GM12878 (cell line): ENCODE results near the gene XAGE3. TPM values are rescaled to one million over a fixed set of nuclear protein-coding genes. Genes with fewer than 3 reads are reported as not detected.

Experiments
- polyA plus RNA-seq, 11 experiments: library from polyadenylated mRNA; depleted of rRNA in 4 of 11; unstranded in 6 of 11; stranded (reverse) in 5 of 11; fragments of >200 nt; fragmentation: Nextera tagmentation in 4 of 11; fragmentation: Illumina TruSeq in 1 of 11; extraction: Ambion mirVana in 4 of 11; extraction: Trizol in 1 of 11; gene quantifications; 1 replicate in 1 of 11; 2 replicates in 10 of 11; pipeline versions ENCODE4 v1.2.1 to v1.2.3, GENCODE V29; 2011 to 2016; ENCODE audit warnings: inconsistent platforms in 2 of 11, missing spikeins in 2 of 11, low read depth in 1 of 11
- total RNA-seq, 4 experiments: library from RNA; depleted of rRNA in 3 of 4; stranded (reverse); fragments of >200 nt in 3 of 4; fragmentation: Illumina TruSeq in 1 of 4; extraction: Trizol in 1 of 4; gene quantifications; 2 replicates each; pipeline versions ENCODE4 v1.2.1 to v1.2.3, GENCODE V29; 2013 to 2021

XAGE3 gene
- total and polyA plus RNA-seq, 10 of the 15 experiments (the other 5 are each of a cell fraction or from before 2014, with no cell fraction given) = not detected

Other genes starting within 250 kb of the XAGE3 start
Only the 7 nearest of the 10 such genes appear.
- not detected in 2 replicates for gene SSX2, start 160.9 kb downstream of the XAGE3 start, total RNA-seq (2014; rRNA removed)
- not detected in 2 replicates for gene SSX2, start 160.9 kb downstream of the XAGE3 start, total RNA-seq (2014; rRNA removed; fragmentation: Illumina TruSeq; extraction: Trizol)
- not detected in 2 replicates for gene SSX2, start 160.9 kb downstream of the XAGE3 start, total RNA-seq (2021)
- not detected in 2 replicates for gene SSX2, start 160.9 kb downstream of the XAGE3 start, polyA plus RNA-seq (2011; rRNA removed)
- not detected in 2 replicates for gene SSX2, start 160.9 kb downstream of the XAGE3 start, polyA plus RNA-seq (2014; fragmentation: Illumina TruSeq; extraction: Trizol)
- not detected for gene SSX2, start 160.9 kb downstream of the XAGE3 start, polyA plus RNA-seq (2014; fragmentation: Nextera tagmentation; extraction: Ambion mirVana)
- not detected in 2 replicates for gene SSX2, start 160.9 kb downstream of the XAGE3 start, polyA plus RNA-seq (2014; rRNA removed)
- not detected for gene SSX2, start 160.9 kb downstream of the XAGE3 start, polyA plus RNA-seq (2016; fragmentation: Nextera tagmentation; extraction: Ambion mirVana)
- gene SSX2B, start 116.8 kb downstream of the XAGE3 start, total RNA-seq (2014; rRNA removed) = not detected in 2 replicates
- gene SSX2B, start 116.8 kb downstream of the XAGE3 start, total RNA-seq (2014; rRNA removed; fragmentation: Illumina TruSeq; extraction: Trizol) = not detected in 2 replicates
- gene SSX2B, start 116.8 kb downstream of the XAGE3 start, total RNA-seq (2021) = not detected in 2 replicates
- gene SSX2B, start 116.8 kb downstream of the XAGE3 start, polyA plus RNA-seq (2011; rRNA removed) = 0.19 TPM in 1 of 2 replicates, not detected in the other
- gene SSX2B, start 116.8 kb downstream of the XAGE3 start, polyA plus RNA-seq (2014; fragmentation: Illumina TruSeq; extraction: Trizol) = not detected in 2 replicates
- gene SSX2B, start 116.8 kb downstream of the XAGE3 start, polyA plus RNA-seq (2014; fragmentation: Nextera tagmentation; extraction: Ambion mirVana) = not detected
- gene SSX2B, start 116.8 kb downstream of the XAGE3 start, polyA plus RNA-seq (2014; rRNA removed) = not detected in 2 replicates
- not detected for gene SSX2B, start 116.8 kb downstream of the XAGE3 start, polyA plus RNA-seq (2016; fragmentation: Nextera tagmentation; extraction: Ambion mirVana)
- not detected in 2 replicates for gene SPANXN5, start 70.7 kb downstream of the XAGE3 start, total RNA-seq (2014; rRNA removed)
- not detected in 2 replicates for gene SPANXN5, start 70.7 kb downstream of the XAGE3 start, total RNA-seq (2014; rRNA removed; fragmentation: Illumina TruSeq; extraction: Trizol)
- gene SPANXN5, start 70.7 kb downstream of the XAGE3 start, total RNA-seq (2021) = not detected in 2 replicates
- gene SPANXN5, start 70.7 kb downstream of the XAGE3 start, polyA plus RNA-seq (2011; rRNA removed) = not detected in 2 replicates
- not detected in 2 replicates for gene SPANXN5, start 70.7 kb downstream of the XAGE3 start, polyA plus RNA-seq (2014; fragmentation: Illumina TruSeq; extraction: Trizol)
- not detected for gene SPANXN5, start 70.7 kb downstream of the XAGE3 start, polyA plus RNA-seq (2014; fragmentation: Nextera tagmentation; extraction: Ambion mirVana)
- gene SPANXN5, start 70.7 kb downstream of the XAGE3 start, polyA plus RNA-seq (2014; rRNA removed) = not detected in 2 replicates
- not detected for gene SPANXN5, start 70.7 kb downstream of the XAGE3 start, polyA plus RNA-seq (2016; fragmentation: Nextera tagmentation; extraction: Ambion mirVana)
- not detected in 2 replicates for gene XAGE5, start 56.8 kb downstream of the XAGE3 start, total RNA-seq (2014; rRNA removed)
- not detected in 2 replicates for gene XAGE5, start 56.8 kb downstream of the XAGE3 start, total RNA-seq (2014; rRNA removed; fragmentation: Illumina TruSeq; extraction: Trizol)
- gene XAGE5, start 56.8 kb downstream of the XAGE3 start, total RNA-seq (2021) = not detected in 2 replicates
- gene XAGE5, start 56.8 kb downstream of the XAGE3 start, polyA plus RNA-seq (2011; rRNA removed) = not detected in 2 replicates
- gene XAGE5, start 56.8 kb downstream of the XAGE3 start, polyA plus RNA-seq (2014; fragmentation: Illumina TruSeq; extraction: Trizol) = not detected in 2 replicates
- gene XAGE5, start 56.8 kb downstream of the XAGE3 start, polyA plus RNA-seq (2014; fragmentation: Nextera tagmentation; extraction: Ambion mirVana) = not detected
- gene XAGE5, start 56.8 kb downstream of the XAGE3 start, polyA plus RNA-seq (2014; rRNA removed) = not detected in 2 replicates
- not detected for gene XAGE5, start 56.8 kb downstream of the XAGE3 start, polyA plus RNA-seq (2016; fragmentation: Nextera tagmentation; extraction: Ambion mirVana)
- 21.1 and 25.5 TPM in 2 replicates for gene FAM156B, start 29.2 kb upstream of the XAGE3 start, total RNA-seq (2014; rRNA removed)
- gene FAM156B, start 29.2 kb upstream of the XAGE3 start, total RNA-seq (2014; rRNA removed; fragmentation: Illumina TruSeq; extraction: Trizol) = 10.5 and 13.8 TPM in 2 replicates
- gene FAM156B, start 29.2 kb upstream of the XAGE3 start, total RNA-seq (2021) = 15.8 and 17.0 TPM in 2 replicates
- gene FAM156B, start 29.2 kb upstream of the XAGE3 start, polyA plus RNA-seq (2011; rRNA removed) = 12.1 and 23.1 TPM in 2 replicates
- 10.4 and 19.8 TPM in 2 replicates for gene FAM156B, start 29.2 kb upstream of the XAGE3 start, polyA plus RNA-seq (2014; fragmentation: Illumina TruSeq; extraction: Trizol)
- gene FAM156B, start 29.2 kb upstream of the XAGE3 start, polyA plus RNA-seq (2014; fragmentation: Nextera tagmentation; extraction: Ambion mirVana) = 1 to 10 TPM in 1 of 2 experiments, under 1 TPM in 1; 0.53 to 2.4 TPM
- 27.9 and 33.0 TPM in 2 replicates for gene FAM156B, start 29.2 kb upstream of the XAGE3 start, polyA plus RNA-seq (2014; rRNA removed)
- 10 to 100 TPM; 12.9 to 16.6 TPM for gene FAM156B, start 29.2 kb upstream of the XAGE3 start, polyA plus RNA-seq (2016; fragmentation: Nextera tagmentation; extraction: Ambion mirVana)
- 12.9 and 14.5 TPM in 2 replicates for gene FAM156A, start 90.4 kb upstream of the XAGE3 start, total RNA-seq (2014; rRNA removed)
- 10.2 and 11.9 TPM in 2 replicates for gene FAM156A, start 90.4 kb upstream of the XAGE3 start, total RNA-seq (2014; rRNA removed; fragmentation: Illumina TruSeq; extraction: Trizol)
- gene FAM156A, start 90.4 kb upstream of the XAGE3 start, total RNA-seq (2021) = 13.9 and 16.0 TPM in 2 replicates
- 19.3 and 24.2 TPM in 2 replicates for gene FAM156A, start 90.4 kb upstream of the XAGE3 start, polyA plus RNA-seq (2011; rRNA removed)
- 14.6 and 16.7 TPM in 2 replicates for gene FAM156A, start 90.4 kb upstream of the XAGE3 start, polyA plus RNA-seq (2014; fragmentation: Illumina TruSeq; extraction: Trizol)
- gene FAM156A, start 90.4 kb upstream of the XAGE3 start, polyA plus RNA-seq (2014; fragmentation: Nextera tagmentation; extraction: Ambion mirVana) = 1 to 10 TPM; 2.9 to 5.1 TPM
- 21.6 and 25.2 TPM in 2 replicates for gene FAM156A, start 90.4 kb upstream of the XAGE3 start, polyA plus RNA-seq (2014; rRNA removed)
- gene FAM156A, start 90.4 kb upstream of the XAGE3 start, polyA plus RNA-seq (2016; fragmentation: Nextera tagmentation; extraction: Ambion mirVana) = 10 to 100 TPM; 19.1 to 25.0 TPM
- 0.06 and 0.27 TPM in 2 replicates for gene GPR173, start 180.7 kb upstream of the XAGE3 start, total RNA-seq (2014; rRNA removed)
- gene GPR173, start 180.7 kb upstream of the XAGE3 start, total RNA-seq (2014; rRNA removed; fragmentation: Illumina TruSeq; extraction: Trizol) = 0.04 and 0.05 TPM in 2 replicates
- gene GPR173, start 180.7 kb upstream of the XAGE3 start, total RNA-seq (2021) = 0.10 and 0.11 TPM in 2 replicates
- 0.10 and 0.14 TPM in 2 replicates for gene GPR173, start 180.7 kb upstream of the XAGE3 start, polyA plus RNA-seq (2011; rRNA removed)
- gene GPR173, start 180.7 kb upstream of the XAGE3 start, polyA plus RNA-seq (2014; fragmentation: Illumina TruSeq; extraction: Trizol) = 0.13 TPM in 2 replicates
- not detected for gene GPR173, start 180.7 kb upstream of the XAGE3 start, polyA plus RNA-seq (2014; fragmentation: Nextera tagmentation; extraction: Ambion mirVana)
- 0.05 and 0.24 TPM in 2 replicates for gene GPR173, start 180.7 kb upstream of the XAGE3 start, polyA plus RNA-seq (2014; rRNA removed)
- not detected for gene GPR173, start 180.7 kb upstream of the XAGE3 start, polyA plus RNA-seq (2016; fragmentation: Nextera tagmentation; extraction: Ambion mirVana)